Heart left ventricle (tissue), 13 donors: ENCODE results near the gene OR5AU1.

Experiments used
- POLR2A ChIP-seq, 2 donors: fragments of 450-650 bp; IDR thresholded peaks; one replicate each; pipeline ENCODE4 v1.6.1; 2017; ENCODE audit warnings: antibody characterized with exemption in 2 of 2, mild to moderate bottlenecking in 2 of 2, moderate library complexity in 2 of 2
- TF ChIP-seq, protein P1 (sequence below), 12 donors: fragments of 200-600 bp; sonication (generic) in 4 of 12; IDR thresholded peaks; one replicate each; pipeline versions ENCODE4 v1.5.0 to v1.8.0; 2018 to 2022; ENCODE audit warnings: antibody characterized with exemption in 12 of 12, mild to moderate bottlenecking in 5 of 12
- donor health status: ischemic (EF 13 %, LVEDD 7.1; RV severe dilation, severe dysfunction).
- donor health status: DM: no; HTN: yes; CAD: no.
- donor health status: DM: no; HTN: no; CAD: no.
- donor health status: ischemic (EF 25% LVEDD 6.9; RV normal size, moderate dysfunction).
- donor health status: ischemic (EF 25% LVEDD 5.7; RV mildly dilated, moderate dysfunction).
- donor health status: ischemic (EF 35%, LVEDD 5.7; RV mildly dilated, moderate dysfunction).
- donor health status: nonischemic (EF 11% LVEDD 7.7; RV severe dilation, severe dysfunction).
- donor health status: DM: yes; HTN: yes; CAD: no.
- donor health status: PGD.
- donor health status: ischemic (EF 29% LVEDD 5.4; RV normal size, mild dysfunction).
- donor health status: nonischemic (EF 23%, LVEDD 6.1; RV moderate dilation, normal function).

DNA sequence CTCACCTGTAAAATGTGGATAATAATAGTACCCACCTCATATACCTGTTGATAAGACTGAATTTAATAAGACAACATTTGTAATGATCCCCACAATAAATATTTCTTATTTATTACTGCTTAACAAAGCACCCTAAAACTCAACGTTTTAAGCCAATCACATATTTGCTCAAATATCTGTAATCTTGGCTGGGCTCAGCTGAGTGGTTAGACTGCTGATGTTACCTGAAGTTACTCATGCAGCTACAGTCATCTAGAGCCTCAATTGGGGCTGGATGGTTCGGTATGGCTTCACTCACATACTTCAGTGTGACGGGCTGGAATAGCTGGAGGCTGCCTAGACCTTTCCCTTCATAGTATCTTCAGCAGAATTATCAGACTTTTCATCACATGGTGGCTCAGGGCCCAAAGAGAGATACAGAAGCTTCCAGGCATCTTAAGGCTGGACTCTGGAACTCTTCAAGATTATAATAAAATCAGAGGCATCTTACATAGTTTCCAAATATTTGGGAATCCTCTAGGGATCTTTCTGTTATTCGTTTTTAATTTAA is 4.3 kb upstream of the OR5AU1 start:
- TF ChIP-seq, protein P1, sequence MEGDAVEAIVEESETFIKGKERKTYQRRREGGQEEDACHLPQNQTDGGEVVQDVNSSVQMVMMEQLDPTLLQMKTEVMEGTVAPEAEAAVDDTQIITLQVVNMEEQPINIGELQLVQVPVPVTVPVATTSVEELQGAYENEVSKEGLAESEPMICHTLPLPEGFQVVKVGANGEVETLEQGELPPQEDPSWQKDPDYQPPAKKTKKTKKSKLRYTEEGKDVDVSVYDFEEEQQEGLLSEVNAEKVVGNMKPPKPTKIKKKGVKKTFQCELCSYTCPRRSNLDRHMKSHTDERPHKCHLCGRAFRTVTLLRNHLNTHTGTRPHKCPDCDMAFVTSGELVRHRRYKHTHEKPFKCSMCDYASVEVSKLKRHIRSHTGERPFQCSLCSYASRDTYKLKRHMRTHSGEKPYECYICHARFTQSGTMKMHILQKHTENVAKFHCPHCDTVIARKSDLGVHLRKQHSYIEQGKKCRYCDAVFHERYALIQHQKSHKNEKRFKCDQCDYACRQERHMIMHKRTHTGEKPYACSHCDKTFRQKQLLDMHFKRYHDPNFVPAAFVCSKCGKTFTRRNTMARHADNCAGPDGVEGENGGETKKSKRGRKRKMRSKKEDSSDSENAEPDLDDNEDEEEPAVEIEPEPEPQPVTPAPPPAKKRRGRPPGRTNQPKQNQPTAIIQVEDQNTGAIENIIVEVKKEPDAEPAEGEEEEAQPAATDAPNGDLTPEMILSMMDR (IDR thresholded peaks at IDR 0.05) = no peak
- no peak for TF ChIP-seq POLR2A (IDR thresholded peaks at IDR 0.05)
